HG03565 (cell line): ENCODE measurements around the gene MEGF6.

Source experiments
- ATAC-seq: cut with Tn5 transposase; IDR thresholded peaks from one replicate; pipeline ENCODE4 v1.9.1; 2021; ENCODE audit warnings: mild to moderate bottlenecking, moderate library complexity; ENCODE audit not compliant: unreplicated experiment

Gene MEGF6

DNA sequence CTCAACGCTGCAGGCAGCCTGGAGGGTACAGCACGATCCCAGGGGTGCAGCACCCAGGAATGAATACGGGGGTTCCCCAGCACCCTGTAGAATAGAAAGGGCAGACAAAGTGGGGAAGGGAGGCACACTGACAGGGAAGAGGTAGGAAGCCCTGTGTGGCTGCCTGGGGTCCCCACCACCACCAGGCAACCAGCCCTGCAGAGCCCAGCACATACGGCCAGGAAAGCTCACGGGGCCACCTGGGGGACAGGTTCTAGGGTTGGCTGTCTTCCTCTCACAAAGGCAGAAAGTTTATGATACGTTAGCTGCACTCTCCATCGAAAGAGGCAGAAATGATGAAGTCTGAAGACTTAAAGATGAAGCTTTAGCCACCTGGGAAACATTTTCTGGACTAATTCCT is 104.4 kb downstream of the MEGF6 start:
- ATAC-seq: no peak

DNA sequence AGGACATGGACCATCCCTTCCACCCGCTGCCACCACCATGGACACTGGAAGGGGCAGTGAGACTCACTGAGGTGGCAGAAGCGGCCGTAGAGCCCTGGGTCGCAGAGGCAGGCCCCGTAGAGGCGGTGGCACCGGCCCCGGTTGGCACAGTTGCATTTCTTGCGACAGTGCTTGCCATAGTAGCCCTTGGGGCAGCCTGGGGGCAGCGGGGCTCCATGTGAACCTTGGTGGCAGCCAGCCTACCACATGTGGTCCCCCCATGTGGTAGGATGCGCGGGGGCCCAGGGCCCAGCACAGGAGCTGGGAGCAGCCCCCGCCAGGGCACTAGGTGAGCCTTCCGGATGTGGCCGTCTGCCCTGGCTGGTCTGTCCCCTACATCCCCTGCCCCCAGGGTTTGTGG is 105.3 kb downstream of the MEGF6 start:
- no peak for ATAC-seq

DNA sequence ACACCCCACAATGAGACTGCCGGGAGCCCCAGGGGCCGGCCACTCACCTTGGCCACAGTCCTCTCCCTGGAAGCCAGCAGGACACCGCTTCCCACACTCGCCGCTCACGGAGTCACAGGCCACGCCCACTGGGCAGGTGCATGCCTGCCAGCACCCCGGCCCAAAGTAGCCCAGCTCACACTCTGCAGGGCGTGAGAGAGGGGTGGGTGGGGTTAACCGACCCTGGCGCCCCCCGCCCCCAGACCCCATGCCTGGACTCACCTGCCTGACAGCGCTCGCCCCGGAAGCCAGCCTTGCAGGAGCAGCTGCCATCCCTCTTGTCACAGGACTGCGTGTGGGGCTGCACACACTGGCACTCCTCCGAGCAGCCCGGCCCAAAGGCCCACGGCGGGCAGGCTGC is 106.1 kb downstream of the MEGF6 start:
- ATAC-seq: no peak

DNA sequence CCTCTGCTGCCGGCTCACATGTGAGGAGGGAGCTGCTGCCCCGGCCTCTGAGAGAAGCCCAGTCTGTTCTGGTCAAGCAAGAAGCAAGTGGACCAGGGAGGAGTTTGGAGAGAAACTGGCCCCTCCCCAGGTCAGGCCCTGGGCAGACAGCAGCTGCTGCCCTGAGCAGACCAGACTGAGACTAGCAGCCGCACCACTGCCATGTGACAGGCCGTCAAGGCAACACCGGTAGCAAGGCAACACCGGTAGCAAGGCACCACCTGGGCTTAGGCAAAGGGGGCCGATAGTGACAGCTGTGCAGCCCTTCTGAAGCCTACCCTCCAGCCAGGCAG is 106.5 kb downstream of the MEGF6 start:
- no peak for ATAC-seq

DNA sequence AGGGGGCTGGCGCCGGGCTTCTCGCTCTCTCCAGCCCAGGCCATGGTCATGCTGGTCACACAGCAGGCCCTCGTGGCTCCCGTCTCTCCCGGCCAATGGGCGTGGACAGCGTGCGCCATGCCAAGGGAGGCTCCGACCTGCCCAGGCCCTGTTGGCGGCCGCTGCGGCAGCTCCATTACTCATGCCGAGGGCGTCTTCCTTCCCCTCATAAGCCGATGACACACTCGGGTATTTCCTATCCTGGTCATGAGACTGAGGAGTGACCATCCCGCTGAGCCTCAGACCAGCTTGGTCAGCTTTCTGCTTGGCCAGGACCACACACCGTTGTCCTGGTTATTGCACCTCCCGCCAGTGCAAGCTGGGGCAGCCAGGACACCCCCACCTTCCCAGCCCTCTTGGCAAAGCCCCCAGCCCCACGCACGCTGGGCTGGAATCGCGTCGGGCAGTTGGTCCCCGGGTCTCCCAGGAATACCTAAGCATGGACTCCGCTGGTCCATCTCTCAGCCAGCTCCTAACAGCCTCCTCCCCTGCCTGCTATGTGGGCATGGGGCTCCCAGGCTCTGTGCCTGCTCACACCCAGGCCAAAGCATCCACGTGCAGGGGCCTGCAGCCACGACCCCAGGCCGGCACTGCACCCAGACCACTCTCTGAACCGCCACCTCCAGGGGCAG is 107.0 kb downstream of the MEGF6 start:
- no peak for ATAC-seq

DNA sequence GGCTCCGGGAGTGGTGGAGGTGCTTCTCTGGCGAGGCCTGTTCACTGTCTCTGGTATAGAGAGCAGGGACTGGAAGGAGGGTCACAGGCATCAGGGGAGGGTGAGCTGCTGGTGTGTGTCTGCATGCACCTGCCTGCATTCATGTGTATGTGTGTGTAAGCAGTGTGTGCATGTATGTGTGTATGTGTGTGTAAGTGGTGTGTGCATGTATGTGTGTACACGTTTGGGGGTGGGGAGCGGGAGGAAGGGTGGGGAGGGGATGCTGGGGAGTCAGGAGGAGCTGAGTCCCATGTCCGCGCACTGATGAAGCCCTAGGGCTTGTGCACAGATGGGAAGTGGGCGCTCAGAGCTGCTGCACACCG is 107.8 kb downstream of the MEGF6 start:
- no peak for ATAC-seq

- ATAC-seq: no peak
These were observed 108.4 kb downstream of the MEGF6 start for GRCh38 chr1:3502641-3503524.

GRCh38 chr1:3501856-3502640 is 109.3 kb downstream of the MEGF6 start:
- no peak for ATAC-seq

DNA sequence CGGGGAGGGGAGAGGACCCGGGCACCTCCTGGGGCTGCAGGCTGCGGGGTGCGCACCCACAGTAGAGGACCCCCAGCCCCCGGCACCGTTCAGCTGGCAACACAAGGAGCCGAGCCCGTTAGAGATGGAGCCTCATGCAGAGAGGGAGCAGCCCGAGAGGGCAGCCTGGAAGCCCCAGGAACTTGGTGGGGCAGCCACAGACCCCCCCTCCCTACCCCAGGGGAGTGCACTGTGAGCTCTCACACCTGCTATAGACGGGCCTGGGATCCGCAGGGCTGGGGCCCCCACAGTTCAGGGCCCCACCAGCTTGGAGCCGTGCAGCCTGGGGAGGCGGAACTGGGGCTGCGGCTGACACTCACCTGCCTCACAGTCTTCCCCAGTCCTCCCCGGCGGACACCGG is 109.9 kb downstream of the MEGF6 start:
- no peak for ATAC-seq

DNA sequence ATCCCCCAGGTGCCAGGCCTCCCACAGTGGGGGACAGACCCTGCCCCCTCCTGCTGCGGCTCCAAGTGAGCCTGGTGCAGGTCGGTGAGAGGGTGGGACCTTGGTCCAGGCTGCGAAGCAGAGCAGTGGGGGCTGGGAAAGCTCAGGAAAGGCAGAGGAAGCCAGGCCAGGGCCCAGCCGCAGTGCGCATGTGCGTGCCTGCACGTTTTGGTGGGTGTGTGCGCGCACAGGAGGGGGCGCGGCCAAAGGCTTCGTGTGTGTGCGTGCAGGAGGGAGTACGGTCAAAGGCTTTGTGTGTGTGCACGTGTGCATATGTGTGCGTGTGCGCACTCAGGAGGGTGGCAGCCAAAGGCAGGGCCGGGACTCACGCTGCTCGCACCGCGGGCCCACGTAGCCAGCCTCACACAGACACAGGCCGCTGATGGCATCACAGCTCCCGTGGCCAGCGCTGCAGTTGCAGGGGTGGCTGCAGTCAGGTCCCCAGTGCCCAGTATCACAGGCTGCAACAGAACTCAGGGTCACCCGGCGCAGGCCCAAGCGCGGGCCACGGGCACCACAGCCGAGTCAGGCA is 111.0 kb downstream of the MEGF6 start:
- no peak for ATAC-seq

GRCh38 chr1:3499611-3500010 is 111.7 kb downstream of the MEGF6 start:
- no peak for ATAC-seq

DNA sequence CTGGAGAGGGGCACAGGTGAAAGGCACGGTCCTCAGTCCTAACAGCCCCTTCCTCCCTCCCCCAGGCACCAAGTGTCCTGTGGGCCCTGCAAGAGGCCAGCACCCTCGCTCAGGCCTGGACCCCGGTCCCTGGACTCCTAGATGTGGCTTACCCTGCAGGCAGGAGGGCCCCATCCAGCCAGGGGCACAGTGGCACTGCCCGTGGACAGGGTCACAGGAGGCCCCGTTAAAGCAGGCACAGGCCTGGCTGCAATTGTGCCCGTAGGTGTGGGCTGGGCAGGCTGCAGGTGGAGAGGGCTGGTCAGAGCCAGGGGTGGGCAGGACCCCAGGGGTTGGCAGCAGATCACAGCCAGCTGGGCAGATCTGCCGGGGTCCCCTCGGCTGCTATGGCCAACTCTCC is 112.3 kb downstream of the MEGF6 start:
- ATAC-seq: no peak

DNA sequence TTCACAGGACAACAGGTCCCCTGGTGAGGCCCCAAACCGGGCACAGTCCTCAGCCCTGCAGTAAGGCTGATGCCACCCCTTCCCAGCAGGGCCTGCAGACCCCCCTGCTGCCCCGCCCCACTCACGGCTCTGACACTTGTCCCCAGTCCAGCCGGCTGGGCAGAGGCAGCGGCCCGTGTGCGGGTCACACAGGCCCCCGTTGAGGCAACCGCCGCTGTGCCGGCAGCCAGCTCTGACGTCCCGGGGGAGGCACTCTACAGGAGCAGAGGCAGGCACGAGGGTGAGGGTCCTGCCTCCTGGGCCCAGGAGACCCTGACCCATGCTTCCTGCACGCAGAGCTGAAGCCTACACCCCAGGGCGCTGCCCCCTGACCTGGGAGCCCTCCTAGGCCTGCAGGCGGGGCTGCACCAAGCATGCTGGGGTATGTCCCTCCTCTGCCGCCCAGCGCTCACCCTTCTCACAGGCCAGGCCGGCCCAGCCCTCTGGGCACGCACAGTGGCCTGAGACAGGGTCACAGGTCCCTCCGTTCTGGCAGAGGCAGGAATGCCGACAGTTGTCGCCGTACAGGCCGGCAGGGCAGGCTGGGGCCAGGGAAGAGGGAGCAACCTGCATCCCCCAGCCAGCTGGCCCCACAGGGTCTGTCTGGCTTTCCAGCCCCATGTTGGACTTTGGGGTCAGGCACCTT is 112.9 kb downstream of the MEGF6 start:
- ATAC-seq: no peak

DNA sequence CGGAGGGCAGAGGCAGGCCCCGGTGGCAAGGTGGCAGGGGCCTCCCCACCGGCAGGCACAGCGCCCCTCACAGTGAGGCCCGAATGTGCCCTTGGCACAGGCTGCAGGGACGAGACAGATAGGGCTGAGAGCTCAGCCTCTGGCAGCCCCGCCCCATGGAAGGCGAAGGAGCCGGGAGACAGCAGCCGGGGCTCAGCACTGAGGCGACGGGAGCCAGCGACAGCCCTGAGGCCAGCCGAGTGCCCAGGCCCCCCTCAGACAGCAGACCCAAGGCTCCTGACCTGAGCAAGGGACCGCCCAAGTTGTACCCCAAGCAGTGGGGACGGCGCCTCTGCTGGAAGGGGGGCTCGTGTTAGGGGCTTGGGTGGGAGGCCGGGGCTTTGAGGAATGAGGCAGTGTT is 113.8 kb downstream of the MEGF6 start:
- no peak for ATAC-seq

GRCh38 chr1:3496916-3497315 is 114.4 kb downstream of the MEGF6 start:
- ATAC-seq: no peak

- ATAC-seq: no peak
These were observed 115.2 kb downstream of the MEGF6 start for GRCh38 chr1:3495776-3496745.

GRCh38 chr1:3494321-3495308 is 116.7 kb downstream of the MEGF6 start:
- ATAC-seq: no peak

DNA sequence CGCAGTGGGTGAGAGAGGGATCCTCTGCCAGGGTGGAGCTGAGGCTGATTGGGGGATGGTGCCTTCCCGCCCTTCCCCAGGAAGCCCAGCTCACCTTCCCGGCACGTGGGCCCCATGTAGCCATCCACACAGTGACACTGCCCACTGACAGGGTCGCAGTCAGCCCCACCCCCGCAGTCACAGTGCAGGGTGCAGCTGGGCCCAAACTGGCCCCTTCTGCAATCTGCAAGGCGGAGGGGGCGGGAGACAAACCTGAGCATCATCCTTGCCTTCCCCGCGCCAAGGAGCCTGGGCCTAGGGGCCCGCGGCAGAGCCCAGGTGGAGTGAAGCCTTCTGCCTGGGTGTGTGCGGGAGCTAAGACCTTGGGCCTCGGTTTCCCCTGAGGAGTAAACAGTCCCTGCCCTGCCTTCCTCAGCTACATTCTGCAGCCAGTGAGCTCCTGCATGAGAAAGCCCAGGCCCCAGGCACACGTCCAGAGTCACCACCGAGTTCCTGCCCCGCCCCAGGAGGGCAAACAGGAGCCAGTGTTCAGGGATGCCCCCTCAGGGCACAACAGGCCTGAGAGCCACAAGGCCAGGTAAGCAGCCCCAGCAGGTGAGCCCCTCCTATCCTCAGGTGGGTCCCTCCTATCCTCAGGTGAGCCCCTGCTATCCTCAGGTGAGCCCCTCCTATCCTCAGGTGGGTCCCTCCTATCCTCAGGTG is 118.6 kb downstream of the MEGF6 start:
- no peak for ATAC-seq
